ENCODE data around the gene PRPF18. TPM values are rescaled to one million over a fixed set of nuclear protein-coding genes. Genes with fewer than 3 reads are reported as not detected.

PRPF18 gene
- polyA plus RNA-seq, 1 donor from 2014 or later = 56.7 TPM

GRCh38 chr10:13650961-13651360 is 64.2 kb downstream of the PRPF18 start:
- H3K9ac ChIP-seq (ENCODE audit: low read length) = no peak overlapping the region
- no peaks in the 10 kb centered on the region for H3K9me2 ChIP-seq (ENCODE audit: insufficient read depth, low read length)
- H2AFZ ChIP-seq (ENCODE audit: low read depth, low read length) = no peak overlapping the region
- no peaks in the 10 kb centered on the region for H3F3A ChIP-seq (ENCODE audit: insufficient read depth, low read length, poor library complexity, severe bottlenecking)
- TF ChIP-seq POLR2AphosphoS5 (IDR thresholded peaks at IDR 0.05) (no peak), SMC3 (conservative IDR thresholded peaks at IDR 0.05; ENCODE audit: poor library complexity) (no peak), EZH2 (IDR thresholded peaks at IDR 0.05; ENCODE audit: borderline replicate concordance, insufficient read depth, low read length, poor library complexity, severe bottlenecking) (no peak), MXI1 (conservative IDR thresholded peaks at IDR 0.05; ENCODE audit: poor library complexity, severe bottlenecking) (no peak), EP300 (conservative IDR thresholded peaks at IDR 0.05; ENCODE audit: poor library complexity, severe bottlenecking) (no peak), TAF1 (IDR thresholded peaks at IDR 0.05; ENCODE audit: low read depth) (no peak), CTCF (IDR thresholded peaks at IDR 0.05; ENCODE audit: poor library complexity, severe bottlenecking) (no peak), RAD21 (conservative IDR thresholded peaks at IDR 0.05) (no peak)
- TF ChIP-seq, protein P1, sequence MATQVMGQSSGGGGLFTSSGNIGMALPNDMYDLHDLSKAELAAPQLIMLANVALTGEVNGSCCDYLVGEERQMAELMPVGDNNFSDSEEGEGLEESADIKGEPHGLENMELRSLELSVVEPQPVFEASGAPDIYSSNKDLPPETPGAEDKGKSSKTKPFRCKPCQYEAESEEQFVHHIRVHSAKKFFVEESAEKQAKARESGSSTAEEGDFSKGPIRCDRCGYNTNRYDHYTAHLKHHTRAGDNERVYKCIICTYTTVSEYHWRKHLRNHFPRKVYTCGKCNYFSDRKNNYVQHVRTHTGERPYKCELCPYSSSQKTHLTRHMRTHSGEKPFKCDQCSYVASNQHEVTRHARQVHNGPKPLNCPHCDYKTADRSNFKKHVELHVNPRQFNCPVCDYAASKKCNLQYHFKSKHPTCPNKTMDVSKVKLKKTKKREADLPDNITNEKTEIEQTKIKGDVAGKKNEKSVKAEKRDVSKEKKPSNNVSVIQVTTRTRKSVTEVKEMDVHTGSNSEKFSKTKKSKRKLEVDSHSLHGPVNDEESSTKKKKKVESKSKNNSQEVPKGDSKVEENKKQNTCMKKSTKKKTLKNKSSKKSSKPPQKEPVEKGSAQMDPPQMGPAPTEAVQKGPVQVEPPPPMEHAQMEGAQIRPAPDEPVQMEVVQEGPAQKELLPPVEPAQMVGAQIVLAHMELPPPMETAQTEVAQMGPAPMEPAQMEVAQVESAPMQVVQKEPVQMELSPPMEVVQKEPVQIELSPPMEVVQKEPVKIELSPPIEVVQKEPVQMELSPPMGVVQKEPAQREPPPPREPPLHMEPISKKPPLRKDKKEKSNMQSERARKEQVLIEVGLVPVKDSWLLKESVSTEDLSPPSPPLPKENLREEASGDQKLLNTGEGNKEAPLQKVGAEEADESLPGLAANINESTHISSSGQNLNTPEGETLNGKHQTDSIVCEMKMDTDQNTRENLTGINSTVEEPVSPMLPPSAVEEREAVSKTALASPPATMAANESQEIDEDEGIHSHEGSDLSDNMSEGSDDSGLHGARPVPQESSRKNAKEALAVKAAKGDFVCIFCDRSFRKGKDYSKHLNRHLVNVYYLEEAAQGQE (IDR thresholded peaks at IDR 0.05; ENCODE audit: borderline replicate concordance) = no peak
- H3K27ac ChIP-seq (ENCODE audit: low read length) = no peak overlapping the region
- no peak overlapping the region for H3K4me2 ChIP-seq (ENCODE audit: low read length)
- H4K20me1 ChIP-seq (ENCODE audit: insufficient read depth) = no peaks in the 10 kb centered on the region
- H3K27me3 ChIP-seq (ENCODE audit: insufficient read depth, low read depth, low read length) = no peaks in the 10 kb centered on the region
- no peaks in the 10 kb centered on the region for H3K9me3 ChIP-seq (ENCODE audit: low read length)
- H3K79me2 ChIP-seq (replicated peaks; ENCODE audit: insufficient read depth, low read length) = no peaks in the 10 kb centered on the region
- no peak overlapping the region for H3K4me3 ChIP-seq (ENCODE audit: low read length)
- H3K36me3 ChIP-seq (ENCODE audit: insufficient read depth, low read length) = no peaks in the 10 kb centered on the region

DNA sequence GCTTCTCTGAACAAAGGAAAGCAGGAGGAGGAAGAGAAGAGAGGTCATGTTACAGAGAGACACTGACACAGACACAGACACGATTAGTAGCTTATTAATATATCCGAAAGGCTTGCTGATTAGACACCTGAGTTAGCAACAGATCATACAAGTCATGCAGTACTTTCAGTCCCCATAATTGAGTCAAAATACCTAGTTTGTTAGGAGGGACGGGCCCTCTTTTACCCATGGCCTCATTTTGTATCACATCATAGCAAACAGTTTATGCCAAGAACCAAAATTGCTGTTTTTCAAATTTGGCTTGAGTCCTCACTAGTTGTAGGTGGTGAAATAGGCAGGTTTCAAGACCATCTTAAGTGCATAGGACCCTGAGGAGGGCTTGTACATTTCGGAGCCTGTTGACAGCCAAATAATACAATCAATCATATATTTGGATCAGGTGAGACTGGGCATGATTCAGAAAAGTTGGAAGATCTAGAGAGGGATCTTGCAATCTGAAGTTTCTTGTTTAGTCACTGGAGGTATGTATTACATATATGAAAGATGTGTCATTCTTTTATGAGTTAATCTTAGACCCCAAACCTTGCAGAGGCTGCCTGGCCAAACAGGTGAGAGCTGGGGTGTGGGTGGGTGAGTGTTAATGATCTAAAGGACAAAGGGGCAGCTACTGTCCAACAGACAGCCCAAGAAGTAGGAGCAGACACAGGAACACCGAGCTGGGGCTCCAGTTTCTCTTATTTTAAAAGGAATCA is 65.4 kb downstream of the PRPF18 start:
- H3K9me3 ChIP-seq (ENCODE audit: low read length) = no peaks in the 10 kb centered on the region
- H3K9ac ChIP-seq (ENCODE audit: low read length) = no peak overlapping the region
- H3K4me3 ChIP-seq (ENCODE audit: low read length) = no peak overlapping the region
- no peak overlapping the region for H3K27ac ChIP-seq (ENCODE audit: low read length)
- H3K9me2 ChIP-seq (ENCODE audit: insufficient read depth, low read length) = no peaks in the 10 kb centered on the region
- no peaks in the 10 kb centered on the region for H3F3A ChIP-seq (ENCODE audit: insufficient read depth, low read length, poor library complexity, severe bottlenecking)
- no peak overlapping the region for H2AFZ ChIP-seq (ENCODE audit: low read depth, low read length)
- H3K36me3 ChIP-seq (ENCODE audit: insufficient read depth, low read length) = no peaks in the 10 kb centered on the region
- no peaks in the 10 kb centered on the region for H3K27me3 ChIP-seq (ENCODE audit: insufficient read depth, low read depth, low read length)
- H3K4me2 ChIP-seq (ENCODE audit: low read length) = no peak overlapping the region
- H3K79me2 ChIP-seq (replicated peaks; ENCODE audit: insufficient read depth, low read length) = no peaks in the 10 kb centered on the region
- no peaks in the 10 kb centered on the region for H4K20me1 ChIP-seq (ENCODE audit: insufficient read depth)
- TF ChIP-seq TAF1 (IDR thresholded peaks at IDR 0.05; ENCODE audit: low read depth) (no peak), MXI1 (conservative IDR thresholded peaks at IDR 0.05; ENCODE audit: poor library complexity, severe bottlenecking) (no peak), SMC3 (conservative IDR thresholded peaks at IDR 0.05; ENCODE audit: poor library complexity) (no peak), EZH2 (IDR thresholded peaks at IDR 0.05; ENCODE audit: borderline replicate concordance, insufficient read depth, low read length, poor library complexity, severe bottlenecking) (no peak), EP300 (conservative IDR thresholded peaks at IDR 0.05; ENCODE audit: poor library complexity, severe bottlenecking) (no peak)
